HepG2 (cell line): ENCODE data around the gene SEPTIN2. TPM values are rescaled to one million over a fixed set of nuclear protein-coding genes. Genes with fewer than 3 reads are reported as not detected.

ENCODE experiments used
- AGO2 ChIP-seq: fragments of 200-400 bp; formaldehyde crosslinking; optimal IDR thresholded peaks from 2 replicates; pipeline ENCODE3; 2017; ENCODE audit warnings: mild to moderate bottlenecking, low read depth, low read length, moderate library complexity
- ASH2L ChIP-seq: fragments of 300-600, 200-600 bp; sonication (generic); IDR thresholded peaks from 2 replicates; pipeline ENCODE4 v1.7.0; 2017; ENCODE audit warnings: low read depth, mild to moderate bottlenecking, moderate library complexity, mixed read lengths, low read length; ENCODE audit not compliant: insufficient read length
- CREB1 ChIP-seq, 2 experiments: fragments of 450-650 bp in 1 of 2; IDR thresholded peaks; 2 replicates each; pipeline ENCODE4 v1.6.1; 2016 to 2017; ENCODE audit warnings: control low read depth in 1 of 2, mild to moderate bottlenecking in 1 of 2, missing compliant biosample characterization in 1 of 2, missing genetic modification characterization in 1 of 2
- HDAC1 ChIP-seq: sonication (generic); formaldehyde crosslinking; IDR thresholded peaks from 2 replicates; pipeline ENCODE4 v1.5.1; 2020; ENCODE audit warnings: mild to moderate bottlenecking, missing genetic modification reagents
- PHB2 ChIP-seq: fragments of 450-650 bp; IDR thresholded peaks from 2 replicates; pipeline ENCODE4 v1.6.1; 2018; ENCODE audit not compliant: partially characterized antibody
- PHF8 ChIP-seq: sonication (generic); formaldehyde crosslinking; IDR thresholded peaks from 2 replicates; pipeline ENCODE4 v1.5.0; 2020; ENCODE audit warnings: missing genetic modification reagents
- RFXAP ChIP-seq: sonication (generic); formaldehyde crosslinking; IDR thresholded peaks from 2 replicates; pipeline ENCODE4 v1.4.0; 2020; ENCODE audit warnings: missing genetic modification reagents, borderline replicate concordance
- RXRB ChIP-seq: IDR thresholded peaks from 2 replicates; pipeline ENCODE4 v1.6.1; 2016; ENCODE audit warnings: borderline replicate concordance, missing genetic modification reagents, missing compliant biosample characterization
- SMAD1 ChIP-seq: sonication (generic); formaldehyde crosslinking; IDR thresholded peaks from 2 replicates; pipeline ENCODE4 v1.4.0; 2020; ENCODE audit warnings: missing genetic modification reagents, low read depth, mild to moderate bottlenecking, borderline replicate concordance
- ZBTB1 ChIP-seq: sonication (generic); formaldehyde crosslinking; IDR thresholded peaks from 2 replicates; pipeline ENCODE4 v1.4.0; 2020; ENCODE audit warnings: missing genetic modification reagents, borderline replicate concordance
- ZC3H4 ChIP-seq: sonication (generic); formaldehyde crosslinking; IDR thresholded peaks from 2 replicates; pipeline ENCODE4 v1.4.0; 2020; ENCODE audit warnings: missing genetic modification reagents, borderline replicate concordance
- ZFP37 ChIP-seq: sonication (generic); formaldehyde crosslinking; IDR thresholded peaks from 2 replicates; pipeline ENCODE4 v1.4.0; 2020; ENCODE audit warnings: missing genetic modification reagents, borderline replicate concordance
- ZFP90 ChIP-seq: sonication (generic); formaldehyde crosslinking; IDR thresholded peaks from 2 replicates; pipeline ENCODE4 v1.8.0; 2022; ENCODE audit warnings: missing genetic modification reagents, mild to moderate bottlenecking, inconsistent platforms, borderline replicate concordance
- ZNF331 ChIP-seq: sonication (generic); formaldehyde crosslinking; IDR thresholded peaks from 2 replicates; pipeline ENCODE4 v1.4.0; 2020; ENCODE audit warnings: missing genetic modification reagents
- ZNF660 ChIP-seq: sonication (generic); formaldehyde crosslinking; IDR thresholded peaks from 2 replicates; pipeline ENCODE4 v1.5.1; 2020; ENCODE audit warnings: mild to moderate bottlenecking, low read depth, missing genetic modification reagents, borderline replicate concordance
- polyA plus RNA-seq, 8 experiments: library from polyadenylated mRNA; depleted of rRNA in 3 of 8; stranded (reverse) in 7 of 8; unstranded in 1 of 8; fragments of >200 nt; fragmentation: Illumina TruSeq in 4 of 8; extraction: Trizol in 4 of 8; gene quantifications; 2 replicates each; pipeline versions ENCODE4 v1.2.1 to v1.2.3, GENCODE V29; 2011 to 2016; ENCODE audit warnings: low read depth in 4 of 8, missing spikeins in 1 of 8, mixed read lengths in 1 of 8; ENCODE audit not compliant: insufficient read depth in 1 of 8
- total RNA-seq, 5 experiments: library from RNA; depleted of rRNA; stranded (reverse); fragments of >200 nt; fragmentation: Illumina TruSeq; extraction: Trizol; gene quantifications; 2 replicates each; pipeline ENCODE4 v1.2.3, GENCODE V29; 2016; ENCODE audit warnings: low read depth in 1 of 5
- TF ChIP-seq, protein P1 (sequence below): sonication (generic); formaldehyde crosslinking; IDR thresholded peaks from 2 replicates; pipeline ENCODE4 v1.4.0; 2020; ENCODE audit warnings: missing genetic modification reagents
- TF ChIP-seq, protein P2 (sequence below): sonication (generic); formaldehyde crosslinking; IDR thresholded peaks from 2 replicates; pipeline ENCODE4 v1.4.0; 2020; ENCODE audit warnings: missing genetic modification reagents
- TF ChIP-seq, protein P3 (sequence below): sonication (generic); formaldehyde crosslinking; IDR thresholded peaks from 2 replicates; pipeline ENCODE4 v1.9.0; 2022; ENCODE audit warnings: missing genetic modification reagents, mild to moderate bottlenecking, borderline replicate concordance
- TF ChIP-seq, protein P4 (sequence below): sonication (generic); formaldehyde crosslinking; IDR thresholded peaks from 2 replicates; pipeline ENCODE4 v1.4.0; 2020; ENCODE audit warnings: missing genetic modification reagents

Gene SEPTIN2
- total and polyA plus RNA-seq, 2 of the 13 experiments (the other 11 are each of a cell fraction or from before 2014, with no cell fraction given), result 493 to 733 TPM

DNA sequence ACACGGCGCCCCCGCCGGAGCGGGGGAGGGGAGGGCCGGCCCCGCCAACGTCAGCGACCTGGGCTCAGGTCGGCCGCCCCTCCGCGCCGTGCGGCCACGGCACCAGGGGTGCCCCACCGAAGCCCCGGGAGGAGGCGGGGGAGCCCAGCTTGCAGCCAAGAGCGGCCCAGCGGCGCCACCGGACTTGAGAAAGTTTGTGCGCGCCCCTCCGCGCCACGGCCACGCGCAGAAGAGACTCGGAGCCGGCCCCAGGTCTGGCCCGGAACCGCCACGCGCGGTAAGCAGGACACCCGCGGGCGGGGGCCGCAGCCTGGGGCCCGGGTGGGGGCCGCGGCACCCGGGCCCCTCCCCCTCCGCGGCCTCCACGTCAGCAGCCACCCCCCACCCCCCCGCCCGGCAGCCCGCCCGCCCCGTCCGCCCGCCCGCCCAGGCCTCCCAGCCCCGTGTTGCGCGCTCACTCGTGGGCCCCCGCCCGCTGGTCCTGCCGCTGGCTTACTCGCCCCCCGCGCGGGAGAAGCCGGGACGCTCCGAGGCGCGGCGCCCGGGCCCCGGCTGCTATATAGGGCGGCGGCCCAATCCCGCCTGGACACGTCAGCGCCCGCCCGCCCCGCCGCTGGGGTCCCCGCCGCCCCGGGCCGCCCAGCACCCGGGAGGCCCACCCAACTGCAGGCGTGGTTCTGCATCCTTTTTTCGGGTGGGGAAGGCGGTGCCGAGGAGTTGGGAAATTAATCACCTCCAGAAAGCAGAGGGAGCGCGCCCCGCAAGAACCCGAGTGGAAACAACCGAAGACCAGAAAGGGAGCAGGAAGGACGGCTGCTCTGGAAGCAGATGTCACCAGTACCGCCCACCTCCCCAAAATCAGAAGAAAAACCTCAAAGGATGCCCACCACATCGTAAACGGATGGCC lies 43.2 kb upstream of the SEPTIN2 start (continued):
- no peak for TF ChIP-seq ZNF331
- 0 out of 2 replicates have a peak, but pooled peaks have one; percentile 22 for TF ChIP-seq SMAD1
- TF ChIP-seq AGO2, result peak; percentile 92
- no peak for TF ChIP-seq ZC3H4
- TF ChIP-seq PHB2, result no peak
- TF ChIP-seq, protein P1, sequence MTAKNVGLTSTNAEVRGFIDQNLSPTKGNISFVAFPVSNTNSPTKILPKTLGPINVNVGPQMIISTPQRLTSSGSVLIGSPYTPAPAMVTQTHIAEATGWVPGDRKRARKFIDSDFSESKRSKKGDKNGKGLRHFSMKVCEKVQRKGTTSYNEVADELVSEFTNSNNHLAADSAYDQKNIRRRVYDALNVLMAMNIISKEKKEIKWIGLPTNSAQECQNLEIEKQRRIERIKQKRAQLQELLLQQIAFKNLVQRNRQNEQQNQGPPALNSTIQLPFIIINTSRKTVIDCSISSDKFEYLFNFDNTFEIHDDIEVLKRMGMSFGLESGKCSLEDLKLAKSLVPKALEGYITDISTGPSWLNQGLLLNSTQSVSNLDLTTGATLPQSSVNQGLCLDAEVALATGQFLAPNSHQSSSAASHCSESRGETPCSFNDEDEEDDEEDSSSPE (CRISPR knock-in tag), result 0 out of 2 replicates have a peak, but pooled peaks have one; percentile 26
- TF ChIP-seq CREB1 (IDR thresholded peaks at IDR 0.05), result peak; percentile 7; the same call in 1 of the 2 replicates
- TF ChIP-seq CREB1 (CRISPR knock-in tag; IDR thresholded peaks at IDR 0.05), result no peak
- TF ChIP-seq, protein P2, sequence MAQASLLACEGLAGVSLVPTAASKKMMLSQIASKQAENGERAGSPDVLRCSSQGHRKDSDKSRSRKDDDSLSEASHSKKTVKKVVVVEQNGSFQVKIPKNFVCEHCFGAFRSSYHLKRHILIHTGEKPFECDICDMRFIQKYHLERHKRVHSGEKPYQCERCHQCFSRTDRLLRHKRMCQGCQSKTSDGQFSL (CRISPR knock-in tag), result peak; percentile 21; the same call in 1 of the 2 replicates
- TF ChIP-seq RFXAP (CRISPR knock-in tag), result peak; percentile 30
- TF ChIP-seq, protein P3, sequence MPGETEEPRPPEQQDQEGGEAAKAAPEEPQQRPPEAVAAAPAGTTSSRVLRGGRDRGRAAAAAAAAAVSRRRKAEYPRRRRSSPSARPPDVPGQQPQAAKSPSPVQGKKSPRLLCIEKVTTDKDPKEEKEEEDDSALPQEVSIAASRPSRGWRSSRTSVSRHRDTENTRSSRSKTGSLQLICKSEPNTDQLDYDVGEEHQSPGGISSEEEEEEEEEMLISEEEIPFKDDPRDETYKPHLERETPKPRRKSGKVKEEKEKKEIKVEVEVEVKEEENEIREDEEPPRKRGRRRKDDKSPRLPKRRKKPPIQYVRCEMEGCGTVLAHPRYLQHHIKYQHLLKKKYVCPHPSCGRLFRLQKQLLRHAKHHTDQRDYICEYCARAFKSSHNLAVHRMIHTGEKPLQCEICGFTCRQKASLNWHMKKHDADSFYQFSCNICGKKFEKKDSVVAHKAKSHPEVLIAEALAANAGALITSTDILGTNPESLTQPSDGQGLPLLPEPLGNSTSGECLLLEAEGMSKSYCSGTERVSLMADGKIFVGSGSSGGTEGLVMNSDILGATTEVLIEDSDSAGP (CRISPR knock-in tag), result no peak
- peak; percentile 7; the same call in 1 of the 2 replicates for TF ChIP-seq RXRB
- TF ChIP-seq, protein P4, sequence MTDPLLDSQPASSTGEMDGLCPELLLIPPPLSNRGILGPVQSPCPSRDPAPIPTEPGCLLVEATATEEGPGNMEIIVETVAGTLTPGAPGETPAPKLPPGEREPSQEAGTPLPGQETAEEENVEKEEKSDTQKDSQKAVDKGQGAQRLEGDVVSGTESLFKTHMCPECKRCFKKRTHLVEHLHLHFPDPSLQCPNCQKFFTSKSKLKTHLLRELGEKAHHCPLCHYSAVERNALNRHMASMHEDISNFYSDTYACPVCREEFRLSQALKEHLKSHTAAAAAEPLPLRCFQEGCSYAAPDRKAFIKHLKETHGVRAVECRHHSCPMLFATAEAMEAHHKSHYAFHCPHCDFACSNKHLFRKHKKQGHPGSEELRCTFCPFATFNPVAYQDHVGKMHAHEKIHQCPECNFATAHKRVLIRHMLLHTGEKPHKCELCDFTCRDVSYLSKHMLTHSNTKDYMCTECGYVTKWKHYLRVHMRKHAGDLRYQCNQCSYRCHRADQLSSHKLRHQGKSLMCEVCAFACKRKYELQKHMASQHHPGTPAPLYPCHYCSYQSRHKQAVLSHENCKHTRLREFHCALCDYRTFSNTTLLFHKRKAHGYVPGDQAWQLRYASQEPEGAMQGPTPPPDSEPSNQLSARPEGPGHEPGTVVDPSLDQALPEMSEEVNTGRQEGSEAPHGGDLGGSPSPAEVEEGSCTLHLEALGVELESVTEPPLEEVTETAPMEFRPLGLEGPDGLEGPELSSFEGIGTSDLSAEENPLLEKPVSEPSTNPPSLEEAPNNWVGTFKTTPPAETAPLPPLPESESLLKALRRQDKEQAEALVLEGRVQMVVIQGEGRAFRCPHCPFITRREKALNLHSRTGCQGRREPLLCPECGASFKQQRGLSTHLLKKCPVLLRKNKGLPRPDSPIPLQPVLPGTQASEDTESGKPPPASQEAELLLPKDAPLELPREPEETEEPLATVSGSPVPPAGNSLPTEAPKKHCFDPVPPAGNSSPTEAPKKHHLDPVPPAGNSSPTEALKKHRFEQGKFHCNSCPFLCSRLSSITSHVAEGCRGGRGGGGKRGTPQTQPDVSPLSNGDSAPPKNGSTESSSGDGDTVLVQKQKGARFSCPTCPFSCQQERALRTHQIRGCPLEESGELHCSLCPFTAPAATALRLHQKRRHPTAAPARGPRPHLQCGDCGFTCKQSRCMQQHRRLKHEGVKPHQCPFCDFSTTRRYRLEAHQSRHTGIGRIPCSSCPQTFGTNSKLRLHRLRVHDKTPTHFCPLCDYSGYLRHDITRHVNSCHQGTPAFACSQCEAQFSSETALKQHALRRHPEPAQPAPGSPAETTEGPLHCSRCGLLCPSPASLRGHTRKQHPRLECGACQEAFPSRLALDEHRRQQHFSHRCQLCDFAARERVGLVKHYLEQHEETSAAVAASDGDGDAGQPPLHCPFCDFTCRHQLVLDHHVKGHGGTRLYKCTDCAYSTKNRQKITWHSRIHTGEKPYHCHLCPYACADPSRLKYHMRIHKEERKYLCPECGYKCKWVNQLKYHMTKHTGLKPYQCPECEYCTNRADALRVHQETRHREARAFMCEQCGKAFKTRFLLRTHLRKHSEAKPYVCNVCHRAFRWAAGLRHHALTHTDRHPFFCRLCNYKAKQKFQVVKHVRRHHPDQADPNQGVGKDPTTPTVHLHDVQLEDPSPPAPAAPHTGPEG (CRISPR knock-in tag), result peak; percentile 85
- TF ChIP-seq ZFP37, result 0 out of 2 replicates have a peak, but pooled peaks have one; percentile 62
- TF ChIP-seq ZBTB1 (CRISPR knock-in tag), result no peak
- TF ChIP-seq PHF8 (CRISPR knock-in tag), result peak; percentile 49
- peak; percentile 30 for TF ChIP-seq ASH2L
- TF ChIP-seq HDAC1 (CRISPR knock-in tag), result peak; percentile 49; the same call in 1 of the 2 replicates
- TF ChIP-seq ZFP90 (CRISPR knock-in tag), result peak; percentile 40; the same call in 1 of the 2 replicates
- no peak for TF ChIP-seq ZNF660
